D341Med (cell line): Measurements from ENCODE around the gene CASZ1.

ENCODE experiments used
- DNase-seq: peaks from one replicate; pipeline ENCODE4 v3.0.0; 2012; ENCODE audit warnings: low spot score

Gene CASZ1

GRCh38 chr1:10753299-10753698 is 43.1 kb downstream of the CASZ1 start:
- peak; percentile 82 for DNase-seq

DNA sequence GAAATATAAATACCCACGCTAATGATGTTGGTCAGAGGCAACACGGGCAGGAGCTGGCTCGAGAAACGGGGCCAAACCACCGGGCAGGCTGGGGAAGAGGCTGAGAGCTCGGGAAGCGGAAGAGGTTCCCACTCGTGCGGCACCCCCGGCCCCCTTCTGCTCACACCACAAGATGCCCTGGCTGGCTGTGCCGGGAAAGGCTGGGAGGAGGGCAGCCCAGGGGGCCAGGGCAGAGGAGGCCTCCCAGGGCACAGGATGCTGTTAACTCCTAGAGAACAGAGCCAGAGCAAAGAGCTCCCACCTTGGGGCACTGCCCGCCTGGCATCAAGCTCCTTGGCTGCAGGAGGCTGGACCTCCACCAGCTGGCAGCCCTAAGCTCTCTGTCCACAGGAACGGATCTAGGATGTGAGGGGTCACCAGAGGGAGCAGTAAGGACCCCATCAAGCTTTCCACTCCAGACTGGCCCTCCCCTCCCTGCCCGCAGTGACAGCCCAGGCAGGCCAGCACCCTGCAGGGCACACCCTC is 44.8 kb downstream of the CASZ1 start:
- DNase-seq, result no peak

GRCh38 chr1:10751160-10751559 is 45.3 kb downstream of the CASZ1 start:
- DNase-seq, result no peak

DNA sequence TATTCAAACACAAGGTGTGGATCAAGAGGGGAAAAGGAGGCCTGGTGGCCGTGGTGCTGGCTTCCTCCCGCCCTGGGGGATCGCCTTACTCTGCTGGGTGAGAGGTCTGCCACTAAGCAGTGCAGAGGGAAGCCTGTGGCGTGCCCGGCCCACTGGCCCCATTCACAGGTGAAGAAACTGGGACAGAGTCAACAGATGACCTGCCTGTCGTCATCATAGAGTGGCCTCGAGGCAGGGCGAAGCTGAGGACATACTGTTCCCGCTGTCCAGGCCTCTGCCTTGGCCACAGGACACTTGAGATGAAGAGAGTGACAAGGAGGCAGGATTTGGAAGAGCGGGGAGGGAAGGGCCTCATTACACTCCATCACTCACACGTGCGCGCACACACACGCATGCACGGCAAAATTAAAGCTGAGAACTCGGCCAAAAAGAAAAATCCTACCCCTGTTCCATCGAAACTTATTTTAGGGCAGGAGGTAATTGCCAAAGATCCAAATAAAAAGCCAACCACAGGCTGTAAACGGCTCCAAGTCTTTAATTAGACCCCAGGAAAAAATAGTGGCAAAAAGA is 50.5 kb downstream of the CASZ1 start:
- no peak for DNase-seq

- DNase-seq, result no peak
Measured at GRCh38 chr1:10745383-10745782, 51.1 kb downstream of the CASZ1 start.

DNA sequence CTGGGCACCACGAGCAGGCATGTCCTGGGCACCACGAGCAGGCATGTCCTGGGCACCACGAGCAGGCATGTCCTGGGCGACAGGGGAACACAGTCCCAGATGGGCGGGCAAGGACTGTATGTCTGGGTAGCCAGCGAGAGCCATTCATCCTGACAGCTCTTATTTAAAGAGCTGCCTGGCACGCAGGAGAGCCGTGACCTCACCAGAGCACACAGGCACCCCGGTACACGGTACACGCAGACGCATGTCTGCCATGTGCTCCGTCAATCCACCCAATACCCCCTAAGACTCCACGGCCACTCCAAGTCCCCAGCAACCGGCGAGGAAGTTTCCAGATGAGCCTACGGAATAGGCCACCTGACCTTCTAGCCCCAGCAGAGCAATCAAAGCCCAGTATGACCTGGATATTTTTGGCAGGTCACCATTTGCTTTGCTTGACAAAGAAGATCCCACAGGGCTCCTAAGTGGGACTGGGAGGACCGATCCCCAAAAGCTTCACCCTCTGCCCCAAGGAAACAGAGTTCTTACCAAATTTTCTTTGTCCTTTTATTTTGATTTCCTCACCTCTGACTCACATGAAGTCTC is 51.7 kb downstream of the CASZ1 start:
- DNase-seq, result no peak

DNA sequence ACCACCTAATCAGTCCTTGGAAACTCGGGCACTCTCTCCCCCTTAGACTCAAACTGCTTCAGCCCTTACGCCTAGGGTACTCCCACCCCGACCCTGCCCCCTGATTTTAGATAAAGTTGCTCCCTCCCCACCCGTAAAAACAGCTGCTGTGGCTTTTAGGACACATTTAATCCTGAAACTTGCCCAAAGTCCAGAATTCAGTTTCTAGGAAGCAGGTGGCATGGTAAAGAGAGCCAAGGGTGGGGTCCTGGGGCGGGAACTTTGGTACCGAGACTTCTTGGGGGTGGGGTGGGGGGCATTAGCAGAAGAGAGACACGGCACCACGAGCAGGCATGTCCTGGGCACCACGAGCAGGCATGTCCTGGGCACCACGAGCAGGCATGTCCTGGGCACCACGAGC is 52.4 kb downstream of the CASZ1 start:
- DNase-seq, result no peak

DNA sequence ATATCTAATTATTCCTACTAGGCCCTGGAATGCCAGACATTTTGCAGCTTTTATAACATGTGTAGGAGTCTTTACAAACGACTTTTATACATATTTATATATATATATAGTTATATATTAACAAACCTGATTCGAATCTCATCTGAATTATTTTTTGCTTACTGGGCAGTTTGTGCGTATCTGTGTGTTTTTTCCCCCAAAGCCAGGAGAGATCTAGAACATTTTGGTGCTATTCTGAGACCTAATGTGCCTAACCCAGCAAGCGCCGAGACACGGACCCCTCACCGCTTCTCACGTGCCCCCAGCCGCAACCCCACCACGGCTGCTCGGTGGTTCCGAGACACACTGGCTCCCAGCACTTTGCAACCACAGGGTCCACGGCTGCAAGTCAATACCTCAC is 54.8 kb downstream of the CASZ1 start:
- DNase-seq, result no peak

- DNase-seq, result no peak
Measured at GRCh38 chr1:10740123-10740522, 56.3 kb downstream of the CASZ1 start.

DNA sequence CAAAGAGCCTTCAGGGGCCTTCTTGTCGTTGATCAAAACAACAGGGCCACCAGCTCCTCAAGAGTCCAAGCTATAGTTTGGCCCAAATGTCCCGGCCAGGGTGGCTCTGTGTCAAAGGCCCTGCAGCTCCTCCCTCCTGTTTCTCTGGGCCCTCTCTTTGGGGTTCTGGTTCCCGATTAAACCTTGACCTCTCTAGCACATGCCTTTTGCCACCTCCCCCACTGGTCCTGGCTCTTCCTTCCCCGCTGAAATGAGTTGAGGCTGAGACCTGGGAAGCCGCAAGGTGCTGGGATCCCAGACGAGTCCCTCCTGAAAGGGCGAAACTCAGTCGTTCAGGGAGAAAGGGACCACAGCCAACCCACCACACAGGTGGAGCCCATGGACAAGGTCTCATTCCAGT is 56.9 kb downstream of the CASZ1 start:
- no peak for DNase-seq

DNA sequence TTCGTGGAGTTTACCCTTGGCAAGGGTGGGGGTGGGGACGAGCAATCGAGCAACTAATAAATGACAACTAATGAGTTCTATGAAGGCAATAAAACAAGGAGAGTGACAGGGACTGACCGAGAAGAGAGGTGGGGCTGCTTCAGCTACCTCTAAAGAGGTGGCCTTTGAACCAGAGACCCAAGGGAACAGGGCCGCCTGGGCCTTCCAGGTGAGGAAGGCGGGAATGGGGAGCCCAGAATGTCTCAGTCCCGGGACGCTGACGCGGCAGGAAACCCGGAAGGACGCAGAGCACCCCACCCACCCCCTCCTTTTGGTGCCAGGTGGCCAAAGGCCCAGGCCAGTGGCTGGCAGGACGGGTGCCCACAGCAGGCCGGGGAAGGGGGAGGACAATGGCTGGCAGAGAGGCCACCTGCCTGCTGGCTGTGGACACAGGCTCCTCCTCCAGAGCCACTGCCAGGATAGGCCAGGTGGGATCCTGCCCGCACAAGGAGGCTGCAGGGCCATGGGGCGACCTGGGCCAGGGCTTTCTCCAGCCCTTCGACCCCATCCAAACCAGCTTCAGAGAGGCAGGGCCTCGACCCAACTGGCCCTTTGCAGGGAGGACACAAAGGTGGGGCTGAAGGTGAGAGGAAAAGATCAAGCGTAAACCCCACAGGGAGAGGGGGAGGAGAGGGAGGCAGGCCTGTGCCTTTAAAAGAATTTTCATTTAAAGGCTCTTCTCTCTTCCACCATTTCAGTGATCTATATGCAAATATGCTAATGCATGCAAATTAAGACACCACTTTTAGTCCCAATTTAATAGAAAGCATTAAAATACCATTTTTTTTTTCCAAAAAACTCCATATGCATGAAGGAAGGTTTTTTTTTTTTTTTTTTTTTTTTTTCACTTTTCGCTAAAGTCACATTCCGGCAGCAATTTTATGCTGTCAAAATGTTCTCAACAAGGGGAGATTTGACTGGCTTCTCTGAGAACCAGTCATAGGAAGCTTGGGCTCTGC is 58.1 kb downstream of the CASZ1 start:
- no peak for DNase-seq

GRCh38 chr1:10737651-10738050 is 58.8 kb downstream of the CASZ1 start:
- no peak for DNase-seq

- no peak for DNase-seq
Measured at GRCh38 chr1:10736634-10737586, 59.5 kb downstream of the CASZ1 start.

DNA sequence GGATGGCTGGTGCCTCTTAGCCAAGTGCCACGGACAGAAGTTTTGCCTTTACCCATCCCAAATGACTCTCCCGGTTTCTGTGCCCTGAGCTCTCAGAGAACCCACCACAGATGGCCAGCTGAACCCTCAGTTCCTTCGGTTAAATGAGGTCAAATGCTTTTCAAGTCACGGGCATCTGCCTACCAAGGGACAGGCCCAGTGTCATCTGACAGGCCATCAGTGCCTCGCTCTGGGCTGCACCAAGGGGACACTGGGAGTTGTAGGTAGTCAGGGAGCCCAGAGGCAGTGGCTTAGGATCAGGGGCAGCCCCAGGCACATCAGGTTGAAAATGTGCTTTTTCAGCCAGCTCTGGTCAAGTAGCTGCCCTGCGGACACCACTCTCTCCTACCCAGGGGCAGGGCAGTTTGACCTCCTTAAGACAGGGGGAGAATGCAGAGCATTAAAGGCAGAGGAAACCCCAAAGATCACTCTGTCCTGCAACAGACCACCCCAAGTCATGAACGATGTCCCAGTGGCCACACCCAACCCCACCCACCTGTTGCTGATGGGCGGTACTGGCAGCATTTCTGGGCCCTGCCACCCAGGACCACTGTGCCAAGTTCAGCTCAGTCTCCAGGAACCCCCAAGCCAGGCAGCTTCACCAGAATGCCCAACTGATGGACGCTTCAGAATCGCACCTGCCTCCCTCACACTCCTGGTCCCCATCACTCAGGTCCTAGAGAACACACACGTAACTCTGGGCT is 60.7 kb downstream of the CASZ1 start:
- DNase-seq, result no peak

- peak; percentile 75 for DNase-seq
Measured at GRCh38 chr1:10734962-10735544, 61.4 kb downstream of the CASZ1 start.

DNA sequence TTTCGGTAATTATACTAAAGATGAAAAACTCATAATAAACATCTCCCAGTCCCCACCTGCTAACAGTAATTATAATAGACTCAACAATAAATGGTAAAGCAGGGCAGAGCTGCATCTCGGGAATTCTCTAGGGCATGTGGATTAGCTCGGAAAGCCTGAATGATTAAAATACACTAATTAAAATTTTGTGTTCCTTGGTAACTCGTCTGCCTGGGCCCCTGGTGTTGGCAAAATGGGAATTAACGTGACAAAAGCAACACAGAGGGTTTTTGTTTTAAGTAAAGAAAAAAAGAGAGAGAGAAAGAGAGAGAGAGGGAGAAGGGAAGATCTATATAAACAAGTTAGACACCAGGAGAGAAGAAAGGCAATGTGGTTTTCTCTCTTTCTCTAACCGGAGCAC is 62.1 kb downstream of the CASZ1 start:
- DNase-seq, result peak; percentile 67

DNA sequence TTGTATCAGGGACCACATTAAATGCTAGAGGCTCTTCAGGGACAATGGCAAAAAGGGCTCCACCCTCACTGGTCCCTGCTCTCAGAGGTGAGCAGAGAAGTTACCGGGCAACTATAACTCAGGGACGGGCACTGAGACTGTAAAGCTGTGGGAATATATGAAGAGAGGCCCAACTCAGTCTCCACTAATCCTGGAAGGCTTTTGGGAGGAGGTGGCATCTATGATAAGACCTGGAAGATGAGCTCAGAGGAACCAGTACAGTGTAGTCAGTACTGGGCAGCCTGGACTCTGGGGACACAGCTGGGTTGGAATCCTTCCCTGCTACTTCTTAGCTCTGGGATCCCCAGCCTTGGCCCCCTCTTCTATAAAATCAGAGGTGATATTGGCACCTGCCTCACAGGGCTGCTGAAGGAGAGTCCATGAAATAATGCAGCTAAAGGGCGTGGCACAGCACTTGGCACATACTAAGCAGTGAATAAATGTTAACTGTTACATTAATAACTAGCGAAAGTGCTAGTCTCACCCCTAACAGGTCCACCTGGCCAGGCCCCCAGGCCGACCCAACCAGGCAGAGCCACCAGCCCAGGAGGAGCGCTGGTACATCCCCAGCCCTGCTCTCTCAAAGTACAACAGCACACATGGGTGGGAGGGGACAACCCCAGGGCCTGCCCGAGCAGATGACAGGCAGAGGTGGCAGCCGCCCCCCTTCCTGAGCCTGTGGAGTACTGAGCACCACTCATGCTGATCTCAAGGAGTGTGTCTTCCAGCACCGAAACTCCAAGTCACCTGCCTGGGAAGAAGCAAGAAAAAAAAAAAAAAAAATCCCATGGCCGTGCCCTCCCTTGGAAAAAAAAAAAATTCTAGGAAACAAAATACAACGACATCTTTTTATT is 62.7 kb downstream of the CASZ1 start:
- peak; percentile 87 for DNase-seq

- DNase-seq, result no peak
Measured at GRCh38 chr1:10730985-10731384, 65.5 kb downstream of the CASZ1 start.

- no peak for DNase-seq
Measured at GRCh38 chr1:10728595-10729410, 67.6 kb downstream of the CASZ1 start.
